ENCODE measurements around the gene SPI1.

The SPI1 gene

DNA sequence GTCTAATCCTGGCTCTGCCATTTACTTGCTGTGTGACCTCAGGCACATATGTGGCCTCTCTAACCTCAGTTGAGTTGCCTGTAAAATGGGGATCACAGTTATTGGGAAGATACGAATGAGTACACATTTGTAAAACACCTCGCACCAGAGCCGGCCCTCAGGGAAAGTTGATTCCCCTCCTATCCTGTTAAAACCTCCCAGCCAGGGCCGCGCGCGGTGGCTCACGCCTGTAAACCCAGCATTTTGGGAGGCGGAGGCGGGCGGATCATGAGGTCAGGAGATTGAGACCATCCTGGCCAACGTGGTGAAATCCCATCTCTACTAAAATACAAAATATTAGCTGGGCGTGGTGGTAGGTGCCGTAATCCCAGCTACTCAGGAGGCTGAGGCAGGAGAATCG, 18.0 kb downstream of the SPI1 start:
- no peaks in the 10 kb centered on the region for H3K9me3 ChIP-seq
- H3K4me1 ChIP-seq (ENCODE audit: control insufficient read depth in 1 of 2, insufficient read depth in 1 of 2, low read depth in 1 of 2, low read length in 1 of 2), result peaks cover 70 to 73% of the 10 kb centered on the region in 2 experiments
- H3K27me3 ChIP-seq, result no peaks in the 10 kb centered on the region
- peaks cover 93% of the 10 kb centered on the region for H3K36me3 ChIP-seq
- no peak for TF ChIP-seq CTCF (IDR thresholded peaks at IDR 0.05)
- H3K27ac ChIP-seq, result peak overlapping the region; percentile 74
- H3K4me3 ChIP-seq (ENCODE audit: low read depth in 1 of 2, low read length in 1 of 2), result peak overlapping the region; percentile 41 to 55

GRCh38 chr11:47359586-47359985, 18.8 kb downstream of the SPI1 start:
- Histone ChIP-seq H3K27me3 (no peaks in the 10 kb centered on the region), H3K27ac (peak overlapping the region; percentile 74), H3K4me1 (ENCODE audit: control insufficient read depth in 1 of 2, insufficient read depth in 1 of 2, low read depth in 1 of 2, low read length in 1 of 2) (peaks cover 63 to 66% of the 10 kb centered on the region in 2 experiments), H3K36me3 (peaks cover 93% of the 10 kb centered on the region), H3K9me3 (no peaks in the 10 kb centered on the region), H3K4me3 (ENCODE audit: low read depth in 1 of 2, low read length in 1 of 2) (peak overlapping the region; percentile 41 to 55)
- no peak for TF ChIP-seq CTCF (IDR thresholded peaks at IDR 0.05)

DNA sequence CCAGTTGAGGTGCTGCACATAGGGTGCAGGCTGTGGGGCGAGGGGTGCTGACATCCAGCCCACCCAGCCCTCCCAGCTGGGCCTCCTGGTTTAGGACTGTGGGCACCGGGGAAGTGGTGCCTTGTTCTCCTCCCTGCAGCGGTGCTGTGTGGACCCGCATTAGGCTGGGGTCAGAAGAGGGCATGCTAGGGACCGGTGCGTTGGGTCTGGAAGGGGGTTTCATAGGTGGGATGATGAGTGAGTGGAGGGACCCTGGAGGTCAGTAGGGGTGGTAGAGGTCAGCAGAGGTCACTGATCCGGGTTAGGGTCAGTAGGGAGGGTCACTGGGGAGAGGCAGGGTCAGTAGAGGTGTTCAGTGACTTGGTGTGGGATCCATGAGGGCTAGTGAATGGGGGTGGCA, 19.2 kb downstream of the SPI1 start:
- H3K9me3 ChIP-seq, result no peaks in the 10 kb centered on the region
- no peak for TF ChIP-seq CTCF (IDR thresholded peaks at IDR 0.05)
- peak overlapping the region; percentile 74 for H3K27ac ChIP-seq
- H3K4me1 ChIP-seq (ENCODE audit: control insufficient read depth in 1 of 2, insufficient read depth in 1 of 2, low read depth in 1 of 2, low read length in 1 of 2), result peaks cover 58 to 61% of the 10 kb centered on the region in 2 experiments
- peak overlapping the region; percentile 41 to 55 for H3K4me3 ChIP-seq (ENCODE audit: low read depth in 1 of 2, low read length in 1 of 2)
- peaks cover 93% of the 10 kb centered on the region for H3K36me3 ChIP-seq
- H3K27me3 ChIP-seq, result no peaks in the 10 kb centered on the region

- no peak for TF ChIP-seq CTCF (IDR thresholded peaks at IDR 0.05)
- Histone ChIP-seq H3K27me3 (no peaks in the 10 kb centered on the region), H3K9me3 (no peaks in the 10 kb centered on the region), H3K27ac (peak overlapping the region; percentile 74), H3K4me3 (ENCODE audit: low read depth in 1 of 2, low read length in 1 of 2) (peak overlapping the region; percentile 41 to 55), H3K36me3 (peaks cover 95% of the 10 kb centered on the region), H3K4me1 (ENCODE audit: control insufficient read depth in 1 of 2, insufficient read depth in 1 of 2, low read depth in 1 of 2, low read length in 1 of 2) (peaks cover 55 to 60% of the 10 kb centered on the region in 2 experiments)
Measured at GRCh38 chr11:47358731-47359051, 19.7 kb downstream of the SPI1 start.

- peaks cover 95% of the 10 kb centered on the region for H3K36me3 ChIP-seq
- no peak for TF ChIP-seq CTCF (IDR thresholded peaks at IDR 0.05)
- no peaks in the 10 kb centered on the region for H3K27me3 ChIP-seq
- H3K4me1 ChIP-seq (ENCODE audit: control insufficient read depth in 1 of 2, insufficient read depth in 1 of 2, low read depth in 1 of 2, low read length in 1 of 2), result peaks cover 51 to 55% of the 10 kb centered on the region in 2 experiments
- peak overlapping the region; percentile 7 to 55 for H3K4me3 ChIP-seq (ENCODE audit: low read depth in 1 of 2, low read length in 1 of 2)
- H3K9me3 ChIP-seq, result no peaks in the 10 kb centered on the region
- peak overlapping the region; percentile 74 for H3K27ac ChIP-seq
Measured at GRCh38 chr11:47357985-47358730, 20.2 kb downstream of the SPI1 start.
